Large intestine (tissue), 3 donors: ENCODE results near the gene DDB1. TPM values are rescaled to one million over a fixed set of nuclear protein-coding genes. Genes with fewer than 3 reads are reported as not detected.
A peak's percentile ranks its signal among the peaks of the same experiment; 100 is the strongest.

Source experiments
- DNase-seq, 2 donors: peaks; one replicate each; pipeline versions ENCODE4 v3.0.0 to v3.0.0-alpha.2; 2013
- H3K27ac ChIP-seq: one replicate; pipeline ENCODE4 v1.5.1; 2013; ENCODE audit warnings: low read length
- H3K27me3 ChIP-seq: 2 replicates; pipeline ENCODE4 v1.6.1; 2013; ENCODE audit warnings: low read length; ENCODE audit not compliant: control insufficient read depth, insufficient read depth
- H3K36me3 ChIP-seq: 2 replicates; pipeline ENCODE4 v1.6.1; 2013; ENCODE audit warnings: low read length; ENCODE audit not compliant: control insufficient read depth, insufficient read depth
- H3K4me1 ChIP-seq: one replicate; pipeline ENCODE4 v1.6.1; 2013; ENCODE audit warnings: low read length; ENCODE audit not compliant: control insufficient read depth, insufficient read depth
- H3K4me3 ChIP-seq: one replicate; pipeline ENCODE4 v1.5.1; 2013; ENCODE audit warnings: low read length
- H3K9me3 ChIP-seq: one replicate; pipeline ENCODE4 v1.6.1; 2013; ENCODE audit warnings: mild to moderate bottlenecking, low read depth, low read length, moderate library complexity; ENCODE audit not compliant: control insufficient read depth
- WGBS: methylation state at CpG from one replicate; pipeline ENCODE4 v1.1.5; 2013; ENCODE audit warnings: low lambda C conversion rate; ENCODE audit not compliant: insufficient coverage; 5-methylcytosine and 5-hydroxymethylcytosine counted together
- polyA plus RNA-seq: library from polyadenylated mRNA; unstranded; fragments of 120-200 nt; gene quantifications from one replicate; pipeline ENCODE4 v1.2.1, GENCODE V29; 2013

The DDB1 gene
- polyA plus RNA-seq, 1 donor = 157 TPM

DNA sequence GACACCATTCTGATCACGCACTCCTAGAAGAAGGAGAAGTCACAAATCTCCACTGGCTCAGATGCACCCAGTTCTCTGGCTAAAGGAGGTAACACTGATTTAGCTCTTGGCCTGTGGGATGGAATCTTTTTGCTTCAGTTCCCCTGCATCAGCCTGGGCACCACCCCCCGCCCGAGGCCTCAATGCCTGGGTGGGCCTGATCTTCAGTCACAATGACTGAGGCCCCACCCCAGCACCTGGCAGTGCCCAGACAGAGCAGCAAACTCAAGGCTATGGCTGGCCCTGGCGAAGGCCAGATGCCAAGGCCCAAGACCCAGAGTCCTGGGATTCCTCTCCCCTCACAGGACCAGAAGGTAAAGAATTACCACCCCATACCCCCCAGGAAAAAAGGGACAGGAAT lies 23.8 kb upstream of the DDB1 start:
- peak overlapping the region; percentile 26 for H3K27ac ChIP-seq
- WGBS = no CpG with 5 or more reads among the region's 4 CpGs
- no peaks in the 10 kb centered on the region for H3K27me3 ChIP-seq
- no peak for DNase-seq
- H3K4me1 ChIP-seq = peaks cover 31% of the 10 kb centered on the region
- peaks cover 28% of the 10 kb centered on the region for H3K36me3 ChIP-seq
- H3K9me3 ChIP-seq = no peaks in the 10 kb centered on the region
- no peak overlapping the region for H3K4me3 ChIP-seq

DNA sequence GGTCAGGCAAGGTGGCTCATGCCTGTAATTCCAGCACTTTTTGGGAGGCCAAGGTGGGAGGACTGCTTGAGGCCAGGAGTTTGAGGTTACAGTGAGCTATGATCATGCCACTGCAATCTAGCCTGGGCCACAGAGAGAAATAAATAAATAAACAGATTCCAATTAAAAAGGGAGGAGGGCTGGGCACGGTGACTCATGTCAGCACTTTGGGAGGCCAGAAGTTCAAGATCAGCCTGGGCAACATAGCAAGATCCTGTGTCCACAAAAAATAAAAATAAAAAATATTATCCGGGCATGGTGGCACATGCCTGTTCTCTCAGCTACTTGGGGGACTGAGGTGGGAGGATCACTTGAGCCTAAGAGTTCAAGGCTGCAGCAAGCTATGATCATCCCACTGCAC lies 21.3 kb upstream of the DDB1 start:
- Histone ChIP-seq H3K4me1 (peaks cover 16% of the 10 kb centered on the region), H3K9me3 (no peaks in the 10 kb centered on the region), H3K36me3 (peaks cover 49% of the 10 kb centered on the region), H3K4me3 (no peak overlapping the region), H3K27me3 (no peaks in the 10 kb centered on the region), H3K27ac (no peak overlapping the region)
- no CpG with 5 or more reads among the region's 2 CpGs for WGBS
- DNase-seq = no peak

- Histone ChIP-seq H3K4me3 (no peak overlapping the region), H3K9me3 (no peaks in the 10 kb centered on the region), H3K27ac (no peak overlapping the region), H3K36me3 (peaks cover 57% of the 10 kb centered on the region), H3K4me1 (peaks cover 10% of the 10 kb centered on the region), H3K27me3 (no peaks in the 10 kb centered on the region)
- WGBS = 93% methylated on average over 3 of the region's 15 CpGs
- DNase-seq = no peak
Observed at GRCh38 chr11:61353131-61354067, 20.5 kb upstream of the DDB1 start.

DNA sequence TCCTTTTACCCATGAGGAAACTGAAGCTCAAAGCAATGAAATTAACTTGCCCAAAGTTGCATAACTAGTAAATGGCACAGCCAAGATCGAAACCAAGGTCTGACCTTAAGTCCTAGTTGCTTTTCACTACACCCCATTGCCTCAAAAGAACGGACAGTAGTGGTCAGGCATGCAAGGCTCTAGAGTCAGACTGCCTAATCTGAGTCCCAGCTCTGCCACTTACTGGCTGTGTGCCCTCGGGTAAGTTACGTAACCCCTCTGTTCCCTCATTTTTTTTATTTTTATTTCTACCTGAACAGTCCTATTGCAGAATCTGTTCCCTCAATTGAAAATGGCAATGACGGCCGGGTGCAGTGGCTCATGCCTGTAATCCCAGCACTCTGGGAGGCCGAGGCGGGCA lies 19.1 kb upstream of the DDB1 start:
- DNase-seq = no peak
- WGBS = 75% methylated on average over 4 of the region's 8 CpGs
- Histone ChIP-seq H3K27me3 (no peaks in the 10 kb centered on the region), H3K4me3 (no peak overlapping the region), H3K36me3 (peaks cover 70% of the 10 kb centered on the region), H3K9me3 (no peaks in the 10 kb centered on the region), H3K4me1 (peaks cover 5% of the 10 kb centered on the region), H3K27ac (no peak overlapping the region)

- H3K36me3 ChIP-seq = peaks cover 72% of the 10 kb centered on the region
- H3K9me3 ChIP-seq = no peaks in the 10 kb centered on the region
- no peak overlapping the region for H3K27ac ChIP-seq
- peaks cover 15% of the 10 kb centered on the region for H3K4me1 ChIP-seq
- no peak for DNase-seq
- 100% methylated on average over 1 of the region's 8 CpGs for WGBS
- H3K4me3 ChIP-seq = no peak overlapping the region
- H3K27me3 ChIP-seq = no peaks in the 10 kb centered on the region
Observed at GRCh38 chr11:61350803-61351202, 17.9 kb upstream of the DDB1 start.

DNA sequence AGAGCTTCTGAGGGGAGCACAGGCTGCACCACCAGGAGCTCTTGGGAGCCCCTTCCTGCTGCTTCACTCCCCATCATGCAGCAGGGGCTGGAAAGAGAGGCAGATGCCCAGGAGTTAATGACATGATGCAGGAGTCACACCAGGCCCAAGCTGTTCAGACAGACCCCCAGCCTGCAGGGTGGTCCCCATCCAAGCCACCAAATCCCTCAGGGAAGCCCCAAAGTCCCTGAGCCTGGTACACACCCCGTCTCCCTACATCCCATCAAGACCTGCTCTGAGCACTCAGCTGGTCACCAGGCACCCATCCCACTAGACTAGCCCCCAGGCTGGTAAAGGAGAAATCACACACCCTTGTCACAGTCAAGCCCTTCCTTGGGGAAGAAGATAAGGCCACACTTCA lies 17.4 kb upstream of the DDB1 start:
- Histone ChIP-seq H3K27ac (no peak overlapping the region), H3K9me3 (no peaks in the 10 kb centered on the region), H3K4me1 (peaks cover 20% of the 10 kb centered on the region), H3K4me3 (no peak overlapping the region), H3K27me3 (no peaks in the 10 kb centered on the region), H3K36me3 (peaks cover 77% of the 10 kb centered on the region)
- DNase-seq = no peak
- no CpG with 5 or more reads among the region's 1 CpG for WGBS

DNA sequence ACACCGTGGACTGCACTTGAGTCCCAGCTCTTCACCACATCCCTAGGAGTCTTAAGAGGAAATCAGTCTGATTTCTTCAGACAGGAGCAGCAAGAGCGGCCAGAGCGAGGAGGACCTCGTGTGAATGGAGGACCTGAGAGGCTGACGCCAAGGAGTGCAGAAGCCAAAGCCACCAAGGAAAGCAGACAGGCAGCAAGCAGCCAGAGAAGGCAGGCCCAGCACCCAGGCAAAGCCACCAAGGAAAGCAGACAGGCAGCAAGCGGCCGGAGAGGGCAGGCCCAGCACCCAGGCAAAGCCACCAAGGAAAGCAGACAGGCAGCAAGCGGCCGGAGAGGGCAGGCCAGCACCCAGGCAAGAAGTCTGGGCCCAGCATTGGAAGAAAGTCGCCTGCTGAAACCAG lies 17.0 kb upstream of the DDB1 start:
- DNase-seq = no peak
- H3K27ac ChIP-seq = no peak overlapping the region
- H3K27me3 ChIP-seq = no peaks in the 10 kb centered on the region
- no peaks in the 10 kb centered on the region for H3K9me3 ChIP-seq
- H3K4me1 ChIP-seq = peaks cover 24% of the 10 kb centered on the region
- no CpG with 5 or more reads among the region's 10 CpGs for WGBS
- H3K4me3 ChIP-seq = no peak overlapping the region
- peaks cover 81% of the 10 kb centered on the region for H3K36me3 ChIP-seq

DNA sequence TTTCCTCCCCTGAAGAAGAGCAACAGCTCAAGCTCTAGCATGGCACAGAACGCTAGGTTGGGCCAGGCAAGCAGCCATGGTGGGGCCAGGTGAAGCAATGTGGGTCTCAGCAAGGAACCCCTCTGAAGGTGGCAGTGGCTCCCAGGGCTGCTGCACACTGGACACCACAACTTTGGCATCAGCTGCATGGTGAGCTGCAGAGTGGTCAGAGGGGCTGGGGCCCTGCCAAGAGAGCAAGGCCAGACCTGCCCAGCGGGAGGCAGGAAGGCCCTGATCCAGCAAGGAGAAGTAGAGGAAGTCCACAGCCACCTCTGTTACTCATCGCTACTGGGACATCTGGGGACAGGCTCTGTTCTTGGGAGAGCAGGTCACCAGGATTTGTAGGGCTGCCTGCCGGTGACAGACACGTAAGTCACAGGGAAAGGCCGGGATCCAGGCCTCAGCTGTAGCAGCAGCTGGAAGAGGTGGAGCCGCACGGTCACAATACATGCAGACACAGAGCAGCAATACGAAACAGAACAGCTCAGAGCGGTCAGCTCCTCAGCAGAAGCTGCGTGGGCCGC lies 16.4 kb upstream of the DDB1 start:
- Histone ChIP-seq H3K27ac (no peak overlapping the region), H3K4me3 (no peak overlapping the region), H3K9me3 (no peaks in the 10 kb centered on the region), H3K4me1 (peaks cover 26% of the 10 kb centered on the region), H3K27me3 (no peaks in the 10 kb centered on the region), H3K36me3 (peaks cover 84% of the 10 kb centered on the region)
- DNase-seq = no peak
- WGBS = no CpG with 5 or more reads among the region's 12 CpGs

DNA sequence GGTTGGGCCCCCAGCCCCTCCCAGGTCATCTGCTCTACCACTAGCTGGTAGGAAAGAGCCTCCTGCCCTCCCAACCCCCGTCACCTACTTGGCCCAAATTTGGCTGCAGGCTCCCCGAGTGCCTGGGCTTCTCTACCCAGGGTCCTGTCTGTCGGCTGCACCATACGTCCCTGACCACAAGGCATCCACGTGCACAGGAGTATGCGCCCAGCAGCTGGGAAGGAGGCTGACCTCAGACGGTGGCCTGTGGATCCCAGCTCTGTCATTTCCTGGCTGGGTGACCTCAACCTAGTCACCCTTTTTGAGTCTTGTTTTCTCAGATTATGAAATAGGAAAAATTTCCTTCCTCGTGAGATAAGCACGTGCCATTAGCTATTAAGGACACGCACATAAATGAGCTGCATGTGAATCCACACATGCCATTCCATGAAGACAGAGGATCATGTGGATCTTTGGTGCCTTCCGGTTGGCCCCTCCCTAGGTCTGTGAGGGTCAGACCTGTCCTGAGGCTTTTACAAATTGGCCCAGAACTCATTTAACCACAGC lies 15.1 kb upstream of the DDB1 start:
- 30% methylated on average over 2 of the region's 11 CpGs for WGBS
- peak in 1 of 2 donors; percentile 48 for DNase-seq
- Histone ChIP-seq H3K9me3 (no peaks in the 10 kb centered on the region), H3K27me3 (no peaks in the 10 kb centered on the region), H3K4me1 (peaks cover 26% of the 10 kb centered on the region), H3K4me3 (no peak overlapping the region), H3K36me3 (peaks cover 85% of the 10 kb centered on the region), H3K27ac (no peak overlapping the region)

GRCh38 chr11:61345954-61346843 lies 13.3 kb upstream of the DDB1 start:
- peaks cover 26% of the 10 kb centered on the region for H3K4me1 ChIP-seq
- H3K4me3 ChIP-seq = no peak overlapping the region
- H3K27ac ChIP-seq = peak overlapping the region; percentile 52
- WGBS = 86% methylated on average over 1 of the region's 14 CpGs
- peak in 1 of 2 donors; percentile 62 for DNase-seq
- no peaks in the 10 kb centered on the region for H3K27me3 ChIP-seq
- H3K9me3 ChIP-seq = no peaks in the 10 kb centered on the region
- H3K36me3 ChIP-seq = peaks cover 89% of the 10 kb centered on the region
